ACC112 (cell line): ENCODE measurements around the gene MAML2.

ENCODE experiments used
- H2AFZ ChIP-seq: fragments of 200-600 bp; sonication (generic); one replicate; pipeline ENCODE4 v1.6.0; 2017; ENCODE audit warnings: antibody characterized with exemption, low read length; ENCODE audit not compliant: unreplicated experiment
- H3K27ac ChIP-seq: fragments of 200-600 bp; sonication (generic); 2 replicates; pipeline ENCODE4 v1.5.1; 2014; ENCODE audit warnings: low read depth, mild to moderate bottlenecking, antibody characterized with exemption, low read length, moderate library complexity
- H3K27me3 ChIP-seq: fragments of 200-600 bp; sonication (generic); 2 replicates; pipeline ENCODE4 v1.6.1; 2014; ENCODE audit warnings: mild to moderate bottlenecking, antibody characterized with exemption, low read length, moderate library complexity, mixed read lengths; ENCODE audit not compliant: insufficient read depth
- H3K36me3 ChIP-seq: fragments of 200-600 bp; sonication (generic); 2 replicates; pipeline ENCODE4 v1.6.1; 2016; ENCODE audit warnings: mild to moderate bottlenecking, antibody characterized with exemption, low read length, moderate library complexity, mixed read lengths; ENCODE audit not compliant: insufficient read depth
- H3K4me1 ChIP-seq: fragments of 200-600 bp; sonication (generic); one replicate; pipeline ENCODE4 v1.6.1; 2016; ENCODE audit warnings: low read length, mixed read lengths; ENCODE audit not compliant: insufficient read depth, unreplicated experiment, control insufficient read depth
- H3K4me3 ChIP-seq: fragments of 200-600 bp; sonication (generic); 2 replicates; pipeline ENCODE4 v1.5.1; 2014; ENCODE audit warnings: mild to moderate bottlenecking, low read depth, low read length
- H3K79me2 ChIP-seq: fragments of 200-600 bp; sonication (generic); one replicate; pipeline ENCODE4 v1.6.0; 2016; ENCODE audit warnings: low read length; ENCODE audit not compliant: control insufficient read depth, unreplicated experiment, insufficient read depth

The MAML2 gene

DNA sequence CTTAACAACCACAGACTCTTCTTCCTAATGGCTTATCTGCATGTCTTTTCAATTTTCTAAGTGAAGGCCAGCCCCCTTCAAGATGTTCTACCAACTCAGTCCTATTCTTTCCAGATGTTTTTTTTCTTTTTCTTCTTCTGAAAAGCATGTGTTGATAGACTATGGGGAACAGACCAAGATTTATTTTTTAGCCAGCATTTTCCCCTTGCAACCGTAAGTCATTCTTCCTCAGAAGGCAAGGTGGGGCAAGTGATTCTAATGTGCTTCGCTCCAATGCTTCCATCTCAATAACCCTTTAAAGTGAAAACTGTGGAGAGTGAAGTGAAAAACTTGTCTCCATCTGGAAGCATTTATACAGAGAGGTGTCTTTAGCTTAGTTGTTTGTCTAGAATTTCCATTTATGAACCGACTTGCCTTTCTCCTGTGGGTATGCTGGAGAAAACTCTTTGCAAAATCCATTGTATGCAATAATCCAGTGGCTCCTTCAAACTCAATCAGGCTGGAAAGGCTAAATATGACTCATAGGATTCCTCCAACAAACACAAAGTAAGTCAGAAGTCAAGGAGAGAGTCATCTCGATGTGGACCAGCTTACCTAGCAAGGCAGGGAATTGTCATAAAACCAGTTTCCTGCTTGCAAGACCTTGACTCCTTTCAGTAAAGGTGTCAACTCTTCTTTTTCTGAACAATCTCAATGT, 83.7 kb downstream of the MAML2 start:
- Histone ChIP-seq H3K4me1 (peaks cover 84% of the 10 kb centered on the region), H2AFZ (no peak overlapping the region), H3K36me3 (no peaks in the 10 kb centered on the region), H3K27ac (peak overlapping the region; percentile 58), H3K4me3 (peak overlapping the region; percentile 41; the same call in 1 of the 2 replicates), H3K79me2 (peaks cover 83% of the 10 kb centered on the region), H3K27me3 (no peaks in the 10 kb centered on the region)

DNA sequence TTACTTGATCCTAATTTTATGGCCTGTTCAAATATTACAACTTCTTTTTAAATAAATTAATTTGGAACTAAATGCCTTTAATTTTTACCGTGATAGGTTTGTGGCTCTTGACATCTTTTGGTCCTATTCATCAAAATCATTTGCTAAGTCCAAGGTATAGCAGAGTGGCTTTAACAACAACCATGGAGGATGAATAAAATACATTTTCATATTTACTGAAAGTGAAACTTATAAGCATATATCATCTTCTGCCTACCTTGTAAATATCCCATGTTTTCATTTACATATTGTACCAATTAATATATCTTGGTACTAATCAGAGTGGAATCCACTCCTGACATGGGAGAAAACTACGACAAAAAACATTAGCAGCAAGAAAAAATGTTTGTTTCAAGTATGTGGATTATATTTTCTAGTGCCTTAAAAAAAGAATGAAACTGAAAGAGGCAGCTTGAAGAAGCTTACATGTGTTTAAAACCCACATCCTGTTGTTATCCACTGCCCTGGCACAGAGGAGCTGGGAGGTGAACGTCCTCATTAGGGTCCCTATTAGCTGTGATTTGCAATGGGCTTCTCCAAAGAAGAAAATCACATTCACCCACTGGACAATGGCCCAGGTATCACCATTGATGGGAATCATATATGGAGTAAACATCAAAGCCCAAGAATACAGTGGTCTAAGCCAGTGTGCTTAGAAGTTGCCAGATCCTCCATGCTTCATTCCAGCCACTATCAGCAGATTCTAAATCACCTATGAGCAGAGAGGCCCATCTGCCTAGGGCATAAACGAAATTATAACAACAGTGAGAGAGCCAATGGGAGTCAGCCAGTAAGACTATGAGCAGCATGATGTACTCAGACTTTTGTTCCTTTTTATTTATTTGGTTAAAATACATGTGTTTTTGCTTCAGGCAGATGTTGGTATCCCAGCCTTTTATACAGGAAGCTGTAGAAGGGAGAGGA, 84.7 kb downstream of the MAML2 start:
- Histone ChIP-seq H3K4me1 (peaks cover 82% of the 10 kb centered on the region), H2AFZ (no peak overlapping the region), H3K4me3 (peak overlapping the region; percentile 64), H3K27me3 (no peaks in the 10 kb centered on the region), H3K36me3 (no peaks in the 10 kb centered on the region), H3K79me2 (peaks cover 84% of the 10 kb centered on the region), H3K27ac (peak overlapping the region; percentile 58)

DNA sequence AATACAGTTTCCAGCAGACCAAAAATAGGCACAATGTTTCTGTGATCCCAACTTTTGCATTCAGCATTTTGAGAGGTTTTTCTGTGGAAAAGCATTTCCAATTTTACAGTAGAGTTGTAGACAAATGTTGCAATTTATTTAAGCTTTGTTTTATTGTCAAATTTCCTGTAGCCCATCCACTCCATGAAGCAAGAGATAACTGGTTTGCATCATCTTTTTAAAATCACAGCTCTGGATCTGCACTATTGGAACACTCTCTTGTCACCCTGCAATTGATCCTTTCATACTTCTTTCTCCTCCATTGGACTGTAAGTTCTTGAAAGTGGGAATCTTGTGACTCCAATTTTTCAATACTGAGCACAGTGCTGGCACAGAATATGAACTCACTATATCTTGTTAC, 86.0 kb downstream of the MAML2 start:
- Histone ChIP-seq H3K27me3 (no peaks in the 10 kb centered on the region), H3K4me3 (peak overlapping the region; percentile 64; the same call in 1 of the 2 replicates), H2AFZ (no peak overlapping the region), H3K79me2 (peaks cover 91% of the 10 kb centered on the region), H3K27ac (peak overlapping the region; percentile 58; the same call in 1 of the 2 replicates), H3K4me1 (peaks cover 74% of the 10 kb centered on the region), H3K36me3 (0 out of 2 replicates have a peak, but pooled peaks cover 6% of the 10 kb centered on the region)

DNA sequence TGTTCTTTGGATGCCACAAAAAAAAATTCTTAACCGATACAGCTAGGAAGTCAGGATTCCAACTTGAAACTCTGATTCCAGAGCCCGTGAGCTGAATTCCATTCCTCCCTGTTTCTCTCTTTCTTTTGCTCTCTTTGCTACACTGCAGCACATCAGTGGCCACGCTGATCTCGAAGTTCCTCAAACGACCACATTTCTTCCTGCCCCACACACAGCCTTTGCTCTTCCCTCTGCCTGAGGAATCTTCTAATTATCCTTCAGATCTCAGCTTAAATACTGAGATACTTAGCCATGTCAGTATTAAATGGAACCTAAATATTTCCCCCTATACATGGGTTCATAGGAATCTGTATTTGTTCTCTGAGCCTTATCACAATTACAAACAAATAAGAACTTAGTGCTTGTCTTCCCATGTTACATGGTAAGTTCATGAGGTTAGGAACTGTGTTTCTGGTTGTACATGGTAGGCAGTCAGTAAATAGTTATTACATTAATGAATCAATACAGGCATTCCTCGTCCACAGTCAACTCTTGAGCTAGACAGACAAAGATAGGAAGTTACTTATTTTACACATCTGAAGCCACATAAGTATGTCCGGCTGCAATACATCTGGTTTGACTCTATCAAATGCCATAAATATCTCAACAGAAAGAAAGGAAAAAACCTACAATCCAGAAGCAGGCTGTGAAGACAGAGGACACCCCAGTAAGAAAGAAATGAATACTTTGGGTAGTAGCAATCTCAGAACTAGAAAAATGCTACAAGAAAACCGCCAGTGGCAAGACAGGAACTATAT, 86.6 kb downstream of the MAML2 start:
- Histone ChIP-seq H3K27me3 (no peaks in the 10 kb centered on the region), H2AFZ (no peak overlapping the region), H3K27ac (no peak overlapping the region), H3K4me3 (no peak overlapping the region), H3K36me3 (0 out of 2 replicates have a peak, but pooled peaks cover 6% of the 10 kb centered on the region), H3K79me2 (peaks cover 89% of the 10 kb centered on the region), H3K4me1 (peaks cover 69% of the 10 kb centered on the region)

DNA sequence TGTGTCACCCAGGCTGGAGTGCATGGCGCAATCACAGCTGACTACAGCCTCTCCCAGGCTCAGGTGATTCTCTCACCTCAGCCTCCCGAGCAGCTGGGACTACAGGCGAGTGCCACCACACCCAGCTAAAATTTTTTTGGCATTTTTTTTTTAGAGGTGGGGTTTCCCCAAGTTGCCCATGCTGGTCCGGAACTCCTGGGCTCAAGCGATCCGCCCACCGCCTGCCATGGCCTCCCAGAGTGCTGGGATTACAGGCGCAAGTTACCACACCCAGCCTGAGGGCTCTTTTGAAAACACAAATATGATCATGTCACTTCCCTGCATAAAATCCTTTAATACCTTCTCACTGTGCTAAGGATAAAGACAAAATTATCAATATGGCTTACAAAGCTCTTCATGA, 88.1 kb downstream of the MAML2 start:
- H3K27ac ChIP-seq = no peak overlapping the region
- 0 out of 2 replicates have a peak, but pooled peaks cover 6% of the 10 kb centered on the region for H3K36me3 ChIP-seq
- H2AFZ ChIP-seq = no peak overlapping the region
- peaks cover 87% of the 10 kb centered on the region for H3K79me2 ChIP-seq
- no peaks in the 10 kb centered on the region for H3K27me3 ChIP-seq
- H3K4me1 ChIP-seq = peaks cover 53% of the 10 kb centered on the region
- no peak overlapping the region for H3K4me3 ChIP-seq

DNA sequence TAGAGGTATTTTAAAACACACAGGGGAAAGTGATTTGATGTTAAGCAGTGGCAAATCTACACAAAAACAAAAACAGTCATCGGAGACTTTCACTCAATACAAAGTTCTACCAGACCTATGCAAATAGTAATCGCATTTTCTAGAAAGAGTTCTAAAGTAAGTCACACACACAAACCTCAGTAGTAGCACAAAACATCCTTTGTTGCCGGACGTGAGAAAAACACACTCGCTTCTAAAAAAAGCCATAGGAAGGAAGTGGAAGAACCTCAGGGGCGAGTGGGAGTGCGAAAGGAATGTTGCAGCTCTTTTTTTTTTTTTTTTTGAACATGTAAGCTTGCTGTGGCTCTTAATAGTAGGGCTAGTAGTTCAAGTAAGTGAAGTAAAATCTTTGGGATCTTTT, 88.9 kb downstream of the MAML2 start:
- Histone ChIP-seq H3K27ac (peak overlapping the region; percentile 21; the same call in 1 of the 2 replicates), H3K79me2 (peaks cover 88% of the 10 kb centered on the region)

DNA sequence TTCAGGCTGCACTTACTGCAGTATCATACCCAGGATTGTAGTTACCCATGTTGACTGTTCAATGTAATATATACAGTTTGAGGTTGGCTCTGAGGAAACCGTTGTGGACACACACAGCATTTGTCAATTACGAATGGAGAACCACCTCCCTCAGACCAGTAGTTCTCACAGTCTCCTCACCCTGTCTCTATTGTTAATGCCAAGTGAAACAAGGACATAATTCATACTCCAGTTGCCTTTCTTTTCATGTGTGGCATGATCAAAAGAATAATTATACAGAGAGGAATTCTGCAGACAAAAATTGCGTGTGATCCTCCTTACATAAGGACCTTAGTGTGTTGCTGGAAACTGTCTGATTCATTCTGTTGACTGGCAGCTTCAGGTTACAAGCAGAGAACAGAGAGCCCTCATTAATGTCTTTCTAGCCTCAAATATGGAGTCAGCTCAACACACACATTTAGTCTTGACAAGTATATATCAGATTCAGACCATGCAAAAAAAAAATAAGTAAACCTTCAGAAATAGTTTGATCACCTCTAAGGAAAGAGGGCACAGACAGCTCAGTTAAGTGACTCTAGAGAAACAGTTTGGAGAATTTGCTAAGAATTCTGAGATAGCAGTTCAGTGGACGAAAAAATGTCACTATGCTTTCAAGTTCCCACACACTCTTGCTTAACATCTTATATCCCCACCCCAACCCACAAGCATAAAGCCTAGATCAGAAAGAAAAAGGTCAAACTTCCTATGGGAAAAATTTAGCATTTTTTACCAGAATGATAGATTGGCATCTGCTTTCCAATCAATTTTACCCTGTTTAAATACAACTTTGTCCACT, 96.1 kb downstream of the MAML2 start:
- Histone ChIP-seq H3K27ac (peak overlapping the region; percentile 64), H3K79me2 (peaks cover 72% of the 10 kb centered on the region)

More for the DNA sequence above, 88.9 kb downstream of the MAML2 start:
- peaks cover 46% of the 10 kb centered on the region for H3K4me1 ChIP-seq
- 0 out of 2 replicates have a peak overlapping the region, but pooled peaks have one; percentile 21 for H3K4me3 ChIP-seq
- H3K27me3 ChIP-seq = no peaks in the 10 kb centered on the region
- H3K36me3 ChIP-seq = 0 out of 2 replicates have a peak, but pooled peaks cover 6% of the 10 kb centered on the region
- no peak overlapping the region for H2AFZ ChIP-seq

DNA sequence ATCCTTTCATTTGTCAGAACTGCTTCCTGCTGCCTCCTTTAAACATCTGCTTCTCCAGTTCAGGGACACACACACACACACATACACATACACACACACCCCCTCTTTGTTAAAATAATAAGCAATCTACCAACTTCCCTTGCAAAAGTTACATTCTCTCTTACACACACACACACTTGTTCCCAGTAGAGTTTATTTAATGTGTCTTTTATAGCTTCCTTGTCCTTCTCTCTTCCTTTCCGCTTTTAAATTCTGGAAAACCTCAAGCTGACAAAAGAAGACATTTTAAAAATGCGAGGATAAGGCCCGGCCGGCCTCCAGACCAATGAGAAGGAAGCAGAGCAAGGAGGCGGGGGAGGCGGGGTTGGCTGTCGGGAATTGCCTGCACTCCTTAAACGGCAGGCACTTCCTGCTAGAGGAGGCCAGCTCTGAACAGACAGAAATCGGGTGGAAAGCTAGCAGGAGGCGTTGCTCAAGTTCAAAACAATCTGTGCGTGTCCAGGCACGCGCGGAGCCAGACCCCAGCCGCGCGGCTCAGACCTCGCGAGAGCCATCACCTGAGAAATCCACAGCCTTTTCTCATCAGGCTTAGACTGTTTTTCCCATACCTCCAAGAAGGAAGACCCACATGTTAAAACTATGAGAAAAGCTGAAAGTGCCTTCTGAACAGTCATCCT, 99.9 kb downstream of the MAML2 start:
- peaks cover 66% of the 10 kb centered on the region for H3K4me1 ChIP-seq
- no peaks in the 10 kb centered on the region for H3K27me3 ChIP-seq
- H3K79me2 ChIP-seq = peaks cover 76% of the 10 kb centered on the region
- H2AFZ ChIP-seq = no peak overlapping the region
- no peaks in the 10 kb centered on the region for H3K36me3 ChIP-seq
- H3K27ac ChIP-seq = peak overlapping the region; percentile 75
- H3K4me3 ChIP-seq = peak overlapping the region; percentile 67

More for the DNA sequence above, 96.1 kb downstream of the MAML2 start:
- Histone ChIP-seq H3K36me3 (no peaks in the 10 kb centered on the region), H3K27me3 (no peaks in the 10 kb centered on the region), H3K4me1 (peaks cover 36% of the 10 kb centered on the region), H3K4me3 (no peak overlapping the region), H2AFZ (no peak overlapping the region)

DNA sequence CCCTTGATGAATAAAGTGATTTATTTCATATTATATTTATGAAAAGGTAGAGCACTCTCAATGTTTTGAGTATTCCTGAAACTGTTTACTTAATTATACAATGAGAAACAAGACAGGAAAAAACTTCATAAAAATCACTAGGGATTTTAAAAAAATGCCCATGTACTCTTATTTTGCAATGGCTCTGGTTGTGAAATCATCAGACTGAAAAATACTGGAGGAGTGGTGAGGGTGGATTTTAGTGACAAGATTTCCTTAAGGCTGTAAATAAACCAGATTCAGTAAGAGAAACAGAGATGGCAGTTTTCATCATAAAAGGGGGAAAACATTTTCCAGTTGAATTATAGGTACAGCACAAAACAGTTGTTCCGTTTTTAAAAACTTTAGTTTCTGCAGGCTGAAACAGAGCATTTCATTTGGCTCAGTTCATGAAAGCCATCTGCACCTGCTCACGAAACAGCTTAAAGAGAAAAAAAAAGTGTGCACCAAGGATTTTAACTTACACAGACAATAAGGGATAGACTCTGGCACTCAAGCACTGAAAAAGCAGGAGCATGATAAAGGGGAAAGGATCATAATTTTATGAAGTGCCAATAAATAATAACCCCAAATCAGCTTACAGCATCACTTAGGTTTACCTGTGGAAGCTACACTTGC, 100.7 kb downstream of the MAML2 start:
- no peaks in the 10 kb centered on the region for H3K27me3 ChIP-seq
- peak overlapping the region; percentile 67 for H3K4me3 ChIP-seq
- H2AFZ ChIP-seq = no peak overlapping the region
- peak overlapping the region; percentile 75 for H3K27ac ChIP-seq
- peaks cover 69% of the 10 kb centered on the region for H3K4me1 ChIP-seq
- H3K36me3 ChIP-seq = no peaks in the 10 kb centered on the region
- H3K79me2 ChIP-seq = peaks cover 79% of the 10 kb centered on the region
